Activated T-helper 2 cell treated with anti-CD3 and anti-CD28 coated beads, Interferon-gamma antibody, Interleukin-2, Interleukin-4, amounts not matched to agents 10 μg/mL and 5 μg/mL and 100 μg/mL, durations not matched to agents 14 hours and 24 hours and 36 hours (primary cell): ENCODE measurements around the gene FGF2. TPM values are rescaled to one million over a fixed set of nuclear protein-coding genes. Genes with fewer than 3 reads are reported as not detected.
A peak's percentile ranks its signal among the peaks of the same experiment; 100 is the strongest.
"Not testable (repeated sequence)": the region's sequence is repeated elsewhere in the genome, so short reads cannot be mapped to it uniquely, and the experiment has no call there.

Source experiments
- DNase-seq: peaks from one replicate; pipeline ENCODE4 v3.0.0; 2021; ENCODE audit warnings: low spot score
- H3K27ac Mint-ChIP-seq: one replicate; pipeline ENCODE4 v1.8.0; 2021; ENCODE audit warnings: mixed read lengths
- H3K27me3 Mint-ChIP-seq: one replicate; pipeline ENCODE4 v1.8.0; 2021; ENCODE audit warnings: low read depth, mixed read lengths
- H3K36me3 Mint-ChIP-seq: one replicate; pipeline ENCODE4 v1.8.0; 2021; ENCODE audit warnings: low read depth, mixed read lengths
- H3K4me1 Mint-ChIP-seq: one replicate; pipeline ENCODE4 v1.8.0; 2021; ENCODE audit warnings: low read depth, mixed read lengths
- H3K4me3 Mint-ChIP-seq: one replicate; pipeline ENCODE4 v1.8.0; 2021; ENCODE audit warnings: low read depth, mild to moderate bottlenecking, moderate library complexity, mixed read lengths
- H3K9me3 Mint-ChIP-seq: one replicate; pipeline ENCODE4 v1.8.0; 2021; ENCODE audit warnings: mixed read lengths
- intact Hi-C: fragments of 100-400 bp; cut with micrococcal nuclease; formaldehyde crosslinking; loops from one replicate; pipeline ENCODE4 v1.15.1; 2023
- total RNA-seq: library from RNA; stranded (reverse); gene quantifications from 2 replicates; pipeline ENCODE4 v1.2.3, GENCODE V29; 2022

The FGF2 gene
- 2.3 and 3.0 TPM in 2 replicates for total RNA-seq

GRCh38 chr4:122826553-122827257, at the start of gene FGF2:
Gene FGF2, plus strand, starts transcription at chr4:122826831. Its CDS starts 344 bp downstream, at chr4:122827175.
- intact Hi-C loops: loop anchor here (1.0 to 5.0 kb wide), 4 partner anchors 39 to 224 kb away; no protein-coding TSS in a partner anchor
- Mint-ChIP-seq H3K9me3 (no peaks in the 10 kb centered on the region), H3K4me3 (peak within 1 kb of the TSS; percentile 85), H3K36me3 (peaks cover 7% of the 10 kb centered on the region), H3K27me3 (peaks cover 75% of the 10 kb centered on the region), H3K27ac (peak within 1 kb of the TSS; percentile 61), H3K4me1 (peaks cover 18% of the 10 kb centered on the region)
- DNase-seq: peak; percentile 17

- H3K27ac Mint-ChIP-seq: no peak overlapping the region
- no peaks in the 10 kb centered on the region for H3K36me3 Mint-ChIP-seq
- intact Hi-C loops: no loop called here
- H3K4me1 Mint-ChIP-seq: no peaks in the 10 kb centered on the region
- H3K4me3 Mint-ChIP-seq: no peak overlapping the region
- no peaks in the 10 kb centered on the region for H3K27me3 Mint-ChIP-seq
- no peaks in the 10 kb centered on the region for H3K9me3 Mint-ChIP-seq
- no peak for DNase-seq
These were observed 49.7 kb upstream of the FGF2 start for GRCh38 chr4:122776916-122777315.

- Mint-ChIP-seq H3K27ac (no peak overlapping the region), H3K27me3 (no peaks in the 10 kb centered on the region), H3K4me3 (no peak overlapping the region), H3K4me1 (no peaks in the 10 kb centered on the region), H3K9me3 (no peaks in the 10 kb centered on the region), H3K36me3 (no peaks in the 10 kb centered on the region)
- DNase-seq: no peak
- intact Hi-C loops: no loop called here
These were observed 48.6 kb upstream of the FGF2 start for GRCh38 chr4:122777846-122778673.

GRCh38 chr4:122781486-122781885, 45.1 kb upstream of the FGF2 start:
- no peak for DNase-seq
- intact Hi-C loops: no loop called here
- Mint-ChIP-seq H3K9me3 (no peaks in the 10 kb centered on the region), H3K4me1 (peaks cover 20% of the 10 kb centered on the region), H3K27ac (no peak overlapping the region), H3K4me3 (no peak overlapping the region), H3K36me3 (no peaks in the 10 kb centered on the region), H3K27me3 (peaks cover 1% of the 10 kb centered on the region)

GRCh38 chr4:122783301-122784215, 43.1 kb upstream of the FGF2 start:
- DNase-seq: no peak
- no peak overlapping the region for H3K27ac Mint-ChIP-seq
- no peaks in the 10 kb centered on the region for H3K36me3 Mint-ChIP-seq
- H3K4me3 Mint-ChIP-seq: no peak overlapping the region
- H3K27me3 Mint-ChIP-seq: peaks cover 1% of the 10 kb centered on the region
- H3K4me1 Mint-ChIP-seq: peaks cover 20% of the 10 kb centered on the region
- intact Hi-C loops: no loop called here
- no peaks in the 10 kb centered on the region for H3K9me3 Mint-ChIP-seq

GRCh38 chr4:122784261-122784660, 42.4 kb upstream of the FGF2 start:
- H3K27me3 Mint-ChIP-seq: peaks cover 1% of the 10 kb centered on the region
- intact Hi-C loops: no loop called here
- H3K4me1 Mint-ChIP-seq: peaks cover 20% of the 10 kb centered on the region
- DNase-seq: no peak
- no peaks in the 10 kb centered on the region for H3K9me3 Mint-ChIP-seq
- no peak overlapping the region for H3K27ac Mint-ChIP-seq
- H3K4me3 Mint-ChIP-seq: no peak overlapping the region
- no peaks in the 10 kb centered on the region for H3K36me3 Mint-ChIP-seq

- Mint-ChIP-seq H3K4me1 (peaks cover 24% of the 10 kb centered on the region), H3K27me3 (peaks cover 1% of the 10 kb centered on the region), H3K4me3 (no peak overlapping the region), H3K9me3 (no peaks in the 10 kb centered on the region), H3K36me3 (no peaks in the 10 kb centered on the region), H3K27ac (no peak overlapping the region)
- intact Hi-C loops: loop anchor here (5.0 kb wide), 1 partner anchor 42 kb away; the partner anchor contains the start of gene FGF2
- no peak for DNase-seq
These were observed 41.5 kb upstream of the FGF2 start for GRCh38 chr4:122785099-122785498.

GRCh38 chr4:122786296-122786695, 40.3 kb upstream of the FGF2 start:
- H3K27ac Mint-ChIP-seq, H3K36me3 Mint-ChIP-seq, H3K9me3 Mint-ChIP-seq, DNase-seq, H3K4me3 Mint-ChIP-seq, H3K27me3 Mint-ChIP-seq: not testable (repeated sequence)
- intact Hi-C loops: loop anchor here (2.0 to 5.0 kb wide), 2 partner anchors 21 to 41 kb away; partner anchors contain the start of gene FGF2
- peaks cover 26% of the 10 kb centered on the region for H3K4me1 Mint-ChIP-seq

- not testable (repeated sequence) for DNase-seq, H3K9me3 Mint-ChIP-seq, H3K27me3 Mint-ChIP-seq, H3K36me3 Mint-ChIP-seq, H3K4me3 Mint-ChIP-seq, H3K27ac Mint-ChIP-seq
- intact Hi-C loops: loop anchor here (2.0 to 5.0 kb wide), 2 partner anchors 22 to 40 kb away; partner anchors contain the start of gene FGF2
- H3K4me1 Mint-ChIP-seq: peaks cover 26% of the 10 kb centered on the region
These were observed 39.7 kb upstream of the FGF2 start for GRCh38 chr4:122786920-122787319.

GRCh38 chr4:122787940-122788339, 38.7 kb upstream of the FGF2 start:
- Mint-ChIP-seq H3K4me3 (no peak overlapping the region), H3K36me3 (no peaks in the 10 kb centered on the region), H3K4me1 (peaks cover 26% of the 10 kb centered on the region), H3K27me3 (peaks cover 1% of the 10 kb centered on the region), H3K9me3 (no peaks in the 10 kb centered on the region), H3K27ac (no peak overlapping the region)
- no peak for DNase-seq
- intact Hi-C loops: loop anchor here (2.0 to 5.0 kb wide), 3 partner anchors 23 to 39 kb away; partner anchors contain the start of gene FGF2

GRCh38 chr4:122788935-122789334, 37.7 kb upstream of the FGF2 start:
- intact Hi-C loops: loop anchor here (2.0 to 5.0 kb wide), 2 partner anchors 26 to 38 kb away; partner anchors contain the start of gene FGF2
- Mint-ChIP-seq H3K27ac (no peak overlapping the region), H3K4me1 (peaks cover 24% of the 10 kb centered on the region), H3K27me3 (no peaks in the 10 kb centered on the region), H3K9me3 (no peaks in the 10 kb centered on the region), H3K36me3 (no peaks in the 10 kb centered on the region), H3K4me3 (no peak overlapping the region)
- no peak for DNase-seq

- DNase-seq: no peak
- intact Hi-C loops: no loop called here
- Mint-ChIP-seq H3K9me3 (no peaks in the 10 kb centered on the region), H3K27ac (no peak overlapping the region), H3K4me1 (peaks cover 11% of the 10 kb centered on the region), H3K36me3 (no peaks in the 10 kb centered on the region), H3K27me3 (no peaks in the 10 kb centered on the region), H3K4me3 (no peak overlapping the region)
These were observed 32.8 kb upstream of the FGF2 start for GRCh38 chr4:122793811-122794210.
